GM13976 (cell line): Measurements from ENCODE around the gene GMIP.
"Not testable (repeated sequence)": the region's sequence is repeated elsewhere in the genome, so short reads cannot be mapped to it uniquely, and the experiment has no call there.

Experiments used
- DNase-seq: peaks from one replicate; pipeline ENCODE4 v3.0.0; 2012; ENCODE audit warnings: low spot score
- in situ Hi-C: fragments of 300-500 bp; cut with MboI; formaldehyde crosslinking; loops from one replicate; pipeline ENCODE4 v1.12.0; 2022; ENCODE audit warnings: low sequenced_read_pairs, mixed read lengths, inconsistent platforms; ENCODE audit not compliant: unreplicated experiment
- TF ChIP-seq, protein P1 (sequence below): IDR thresholded peaks from 2 replicates; pipeline ENCODE4 v1.5.1; 2012; ENCODE audit warnings: borderline replicate concordance, mild to moderate bottlenecking; ENCODE audit not compliant: insufficient read depth; ENCODE audit errors: extremely low read depth, missing control alignments, control extremely low read depth

Gene GMIP

DNA sequence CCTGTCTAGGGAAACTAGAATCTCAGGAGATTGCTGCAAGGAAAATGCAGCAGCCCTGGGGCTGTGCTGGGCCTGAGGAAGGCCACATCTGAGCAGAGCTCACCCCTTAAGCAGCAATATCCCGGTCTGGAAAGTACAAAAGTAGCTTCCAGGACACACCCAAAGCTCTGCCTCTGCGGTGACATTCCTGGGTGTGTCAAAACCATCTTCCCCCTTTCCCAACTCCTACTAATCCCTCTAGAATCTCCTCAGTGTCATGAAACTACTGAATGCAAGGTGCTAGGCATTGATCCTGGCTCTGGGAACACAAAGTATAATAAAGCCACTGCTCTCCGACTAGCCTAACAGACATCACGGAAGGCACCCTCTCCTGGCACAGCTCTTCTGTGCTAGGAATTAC lies 30.0 kb downstream of the GMIP start:
- no peak for DNase-seq
- in situ Hi-C loops = no loop called here
- TF ChIP-seq, protein P1, sequence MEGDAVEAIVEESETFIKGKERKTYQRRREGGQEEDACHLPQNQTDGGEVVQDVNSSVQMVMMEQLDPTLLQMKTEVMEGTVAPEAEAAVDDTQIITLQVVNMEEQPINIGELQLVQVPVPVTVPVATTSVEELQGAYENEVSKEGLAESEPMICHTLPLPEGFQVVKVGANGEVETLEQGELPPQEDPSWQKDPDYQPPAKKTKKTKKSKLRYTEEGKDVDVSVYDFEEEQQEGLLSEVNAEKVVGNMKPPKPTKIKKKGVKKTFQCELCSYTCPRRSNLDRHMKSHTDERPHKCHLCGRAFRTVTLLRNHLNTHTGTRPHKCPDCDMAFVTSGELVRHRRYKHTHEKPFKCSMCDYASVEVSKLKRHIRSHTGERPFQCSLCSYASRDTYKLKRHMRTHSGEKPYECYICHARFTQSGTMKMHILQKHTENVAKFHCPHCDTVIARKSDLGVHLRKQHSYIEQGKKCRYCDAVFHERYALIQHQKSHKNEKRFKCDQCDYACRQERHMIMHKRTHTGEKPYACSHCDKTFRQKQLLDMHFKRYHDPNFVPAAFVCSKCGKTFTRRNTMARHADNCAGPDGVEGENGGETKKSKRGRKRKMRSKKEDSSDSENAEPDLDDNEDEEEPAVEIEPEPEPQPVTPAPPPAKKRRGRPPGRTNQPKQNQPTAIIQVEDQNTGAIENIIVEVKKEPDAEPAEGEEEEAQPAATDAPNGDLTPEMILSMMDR = no peak

DNA sequence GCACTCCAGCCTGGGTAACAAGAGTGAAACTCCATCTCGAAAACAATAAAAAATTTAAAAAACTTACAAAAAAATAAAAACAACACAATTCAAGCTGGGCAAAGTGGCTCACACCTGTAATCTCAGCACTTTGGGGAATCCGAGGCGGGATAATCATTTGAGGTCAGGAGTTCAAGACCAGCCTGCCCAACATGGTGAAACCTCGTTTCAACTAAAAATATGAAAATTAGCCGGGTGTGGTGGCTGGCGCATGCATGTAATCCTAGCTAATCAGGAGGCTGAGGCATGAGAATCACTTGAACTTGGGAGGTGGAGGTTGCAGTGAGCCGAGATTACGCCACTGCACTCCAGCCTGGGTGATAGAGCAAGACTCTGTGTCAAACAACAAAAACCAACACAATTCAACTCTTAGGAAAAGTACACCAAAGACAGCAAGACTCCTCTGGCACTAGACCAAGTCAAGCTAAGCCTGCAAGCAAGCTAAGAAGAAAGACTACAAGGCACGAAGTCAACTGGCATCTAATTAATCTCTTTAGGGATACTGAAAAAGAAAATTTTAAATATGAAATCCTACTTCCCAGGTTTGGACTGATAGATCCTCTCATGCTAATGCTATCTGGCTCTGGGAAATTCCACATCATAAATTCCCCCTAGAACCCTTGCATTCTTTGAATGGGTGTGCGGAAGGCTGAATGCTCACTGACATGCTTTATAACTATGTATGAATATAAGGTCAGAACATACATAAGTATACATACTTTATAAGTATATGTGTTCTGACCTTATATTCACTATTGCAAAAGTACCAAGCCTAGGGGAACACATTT lies 32.9 kb downstream of the GMIP start:
- in situ Hi-C loops = no loop called here
- DNase-seq = no peak
- TF ChIP-seq, protein P1 = no peak

DNA sequence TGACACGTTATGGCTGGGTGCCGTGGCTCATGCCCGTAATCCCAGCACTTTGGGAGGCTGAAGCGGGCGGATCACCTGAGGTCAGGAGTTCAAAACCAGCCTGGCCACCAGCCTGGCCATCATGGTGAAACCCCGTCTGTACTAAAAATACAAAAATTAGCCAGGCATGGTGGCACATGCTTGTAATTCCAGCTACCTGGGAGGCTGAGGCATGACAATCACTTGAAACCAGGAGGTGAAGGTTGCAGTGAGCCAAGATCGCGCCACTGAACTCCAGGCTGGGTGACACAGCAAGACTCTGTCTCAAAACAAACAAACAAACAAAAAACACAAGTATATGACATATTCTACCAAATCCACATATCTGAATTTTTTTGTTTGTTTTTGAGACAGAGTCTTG lies 36.8 kb downstream of the GMIP start:
- in situ Hi-C loops, DNase-seq: not testable (repeated sequence)

DNA sequence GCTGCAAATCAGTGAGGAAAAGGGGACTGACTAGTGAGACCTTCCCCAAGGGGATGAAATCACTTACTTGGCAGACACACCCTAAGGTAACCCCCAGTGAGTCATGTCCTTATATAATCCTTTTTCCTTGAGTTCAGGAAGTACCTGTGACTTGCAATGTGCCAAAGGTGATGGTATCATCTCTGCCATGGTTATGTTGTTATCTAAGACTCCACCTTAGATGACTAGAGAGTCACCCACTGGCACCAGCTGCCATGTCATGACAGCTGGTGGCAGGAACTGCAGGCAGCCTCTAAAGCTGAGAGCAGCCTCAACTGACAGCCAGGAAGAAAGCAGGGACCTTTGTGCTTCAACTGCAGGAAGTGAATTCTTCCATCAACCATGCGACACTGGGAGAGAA lies 37.4 kb downstream of the GMIP start:
- TF ChIP-seq, protein P1 = no peak
- no peak for DNase-seq

DNA sequence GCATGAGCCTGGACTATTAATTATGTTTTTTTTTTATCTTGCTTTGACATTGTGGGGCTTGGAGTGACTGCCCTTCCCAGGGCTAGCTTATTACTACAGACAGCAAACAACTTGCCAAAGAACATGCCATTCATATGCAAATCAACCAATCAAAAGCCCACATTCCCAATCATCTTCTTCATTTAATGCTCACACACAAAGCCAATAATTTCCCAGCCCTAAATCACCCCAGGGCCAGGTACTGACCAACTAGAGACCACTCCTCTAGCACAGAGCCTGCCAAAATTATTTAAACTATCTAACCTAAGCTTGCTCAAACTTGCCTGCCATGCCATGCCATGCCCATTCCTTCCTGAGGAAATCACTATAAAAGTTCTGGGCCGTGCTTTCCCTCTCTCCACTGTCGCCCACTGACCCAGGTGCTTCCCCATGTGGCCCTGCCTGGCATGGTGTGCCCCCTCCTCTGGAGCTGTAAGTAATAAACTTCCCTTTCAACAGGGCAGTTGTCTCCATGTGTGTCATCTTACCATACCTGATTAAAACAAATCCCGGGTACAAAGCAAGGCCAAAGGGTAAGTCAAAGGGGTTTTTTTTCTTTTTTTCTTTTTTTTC lies 40.6 kb downstream of the GMIP start:
- in situ Hi-C loops = no loop called here
- no peak for DNase-seq
- TF ChIP-seq, protein P1 = no peak

More for the DNA sequence above, 37.4 kb downstream of the GMIP start:
- in situ Hi-C loops = no loop called here

DNA sequence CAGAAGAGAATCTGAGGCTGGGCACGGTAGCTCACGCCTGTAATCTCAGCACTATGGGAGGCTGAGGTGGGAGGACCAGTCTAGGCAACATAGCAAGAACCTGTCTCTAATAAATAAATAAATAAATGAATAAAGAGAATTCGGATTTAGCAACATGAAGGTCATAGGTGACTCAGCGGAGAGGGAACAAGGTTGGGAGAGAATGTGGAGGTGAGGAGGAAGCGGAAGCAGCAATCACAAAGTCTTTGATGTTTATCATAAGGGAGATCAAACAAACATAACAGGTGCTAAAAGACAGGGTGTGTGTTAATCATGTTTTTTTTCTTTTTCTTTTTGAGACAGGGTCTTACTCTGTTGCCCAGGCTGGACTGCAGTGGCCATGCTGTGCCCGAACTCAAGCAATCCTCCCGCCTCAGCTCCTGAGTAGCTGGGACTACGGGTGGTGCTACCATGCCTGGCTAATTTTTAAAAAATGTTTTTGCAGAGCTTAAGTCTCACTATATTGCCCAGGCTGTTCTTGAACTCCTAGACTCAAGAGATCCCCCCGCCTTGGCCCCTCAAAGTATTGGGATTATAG lies 41.2 kb downstream of the GMIP start:
- in situ Hi-C loops = no loop called here
- DNase-seq = no peak
- TF ChIP-seq, protein P1 = no peak

DNA sequence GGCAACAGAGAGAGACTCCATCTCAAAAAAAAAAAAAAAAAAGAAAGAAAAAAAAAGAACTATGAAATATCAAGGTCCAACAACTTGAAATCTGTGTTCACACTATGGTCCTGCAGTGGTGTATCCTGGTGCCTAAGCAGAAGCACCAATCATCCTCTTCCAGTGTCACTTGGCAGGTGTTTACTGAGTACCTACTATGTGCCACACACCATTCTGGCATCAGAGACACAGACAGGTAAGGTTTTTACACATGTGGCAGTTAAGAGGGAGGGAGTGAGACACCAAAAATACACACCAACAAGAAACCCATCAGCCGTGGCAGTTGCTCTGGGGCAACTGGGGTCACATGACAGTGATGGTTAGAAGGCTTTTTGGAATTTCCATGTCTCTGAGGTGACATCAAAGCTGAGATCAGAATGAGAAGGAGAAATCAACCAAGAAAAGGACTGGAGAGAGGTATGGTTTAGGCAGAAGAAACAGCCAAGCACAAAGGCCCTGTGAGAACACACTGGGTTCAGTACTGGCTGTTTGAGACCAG lies 42.6 kb downstream of the GMIP start:
- no peak for DNase-seq
- in situ Hi-C loops = no loop called here
- TF ChIP-seq, protein P1 = no peak

DNA sequence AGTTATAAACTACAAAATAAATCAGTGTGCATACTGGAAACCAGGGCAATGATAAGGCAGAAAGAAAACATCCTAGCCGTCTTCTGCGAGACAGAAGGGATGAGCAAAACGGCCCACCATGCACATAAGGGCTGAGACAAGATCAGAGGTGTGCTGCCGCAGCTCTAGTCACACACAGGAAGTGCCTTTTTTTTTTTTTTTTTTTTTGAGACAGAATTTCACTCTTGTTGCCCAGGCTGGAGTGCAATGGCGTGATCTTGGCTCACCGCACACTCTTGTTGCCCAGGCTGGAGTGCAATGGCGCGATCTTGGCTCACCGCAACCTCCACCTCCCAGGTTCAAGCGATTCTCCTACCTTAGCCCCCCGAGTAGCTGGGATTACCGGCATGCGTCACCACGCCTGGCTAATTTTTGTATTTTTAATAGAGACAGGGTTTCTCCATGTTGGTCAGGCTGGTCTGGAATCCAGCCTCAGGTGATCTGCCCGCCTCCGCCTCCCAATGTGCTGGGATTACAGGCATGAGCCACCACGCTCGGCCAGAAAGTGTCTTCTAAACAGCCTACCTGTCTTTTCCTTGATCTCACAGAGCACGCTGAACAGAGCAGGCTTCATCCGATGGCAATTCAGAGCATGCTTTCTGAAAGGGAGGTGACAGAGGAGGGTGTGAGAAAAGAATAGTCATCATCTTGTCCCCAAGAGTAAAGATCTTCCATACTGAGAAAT lies 44.6 kb downstream of the GMIP start:
- DNase-seq, in situ Hi-C loops: not testable (repeated sequence)
